HCT116 (cell line): Measurements from ENCODE around the gene MFRP. TPM values are rescaled to one million over a fixed set of nuclear protein-coding genes. Genes with fewer than 3 reads are reported as not detected.

Experiments used
- ATAC-seq: fragments of 200-7000 bp; cut with Tn5 transposase; 2 replicates; pipeline ENCODE4 v1.9.1; 2020; ENCODE audit warnings: mild to moderate bottlenecking, moderate library complexity
- BruUV-seq: library from RNA; stranded (reverse); fragments of 400-500 nt; replicated peaks from 2 replicates; lab custom pipeline; 2021; lab: Mats Ljungman, UMichigan
- CTCF ChIA-PET: fragments of 300-600 bp; sonication (Branson Sonifier 250); formaldehyde crosslinking; loops from one replicate; lab custom pipeline; 2021; ENCODE audit warnings: antibody characterized with exemption; lab: Charles Lee
- POLR2A ChIA-PET: fragments of 300-600, 350-600 bp; sonication (Branson Sonifier 250); formaldehyde crosslinking; loops from one replicate; lab custom pipeline; 2021; ENCODE audit warnings: antibody characterized with exemption; lab: Charles Lee
- RAD21 ChIA-PET, 2 experiments: fragments of 300-600 bp; sonication (Branson Sonifier 250); formaldehyde crosslinking; loops; one replicate each; lab custom pipeline; 2023; ENCODE audit warnings: low total read pairs in 2 of 2; ENCODE audit not compliant: uncharacterized antibody in 2 of 2, unreplicated experiment in 2 of 2, low non-redundant PET in 1 of 2; lab: Charles Lee
- DNase-seq: peaks from one replicate; pipeline ENCODE4 v3.0.0-alpha.2; 2010; ENCODE audit warnings: low read depth, low spot score
- H2AFZ ChIP-seq: fragments of 200-600 bp; shearing (Covaris generic), sonication (generic); 2 replicates; pipeline ENCODE4 v1.6.1; 2017; ENCODE audit warnings: low read depth, mixed run types, mixed read lengths, antibody characterized with exemption, low read length; ENCODE audit not compliant: poor library complexity, severe bottlenecking
- H3K27ac ChIP-seq: 2 replicates; pipeline ENCODE4 v1.5.1; 2012; ENCODE audit warnings: low read depth, low read length
- H3K27me3 ChIP-seq: fragments of 200-600 bp; sonication (generic); 2 replicates; pipeline ENCODE4 v1.6.1; 2016; ENCODE audit warnings: mixed run types, low read length, mixed read lengths; ENCODE audit not compliant: insufficient read depth
- H3K36me3 ChIP-seq, 2 experiments: fragments of 200-500 bp in 1 of 2; fragments of 200-600 bp in 1 of 2; sonication (Bioruptor generic) in 1 of 2; sonication (generic) in 1 of 2; 2 replicates each; pipeline versions ENCODE4 v1.5.1 to v1.6.1; 2014 to 2016; ENCODE audit warnings: low read length in 2 of 2, inconsistent platforms in 1 of 2, mixed read lengths in 1 of 2, mixed run types in 1 of 2; ENCODE audit not compliant: insufficient read depth in 2 of 2, control insufficient read depth in 1 of 2
- H3K4me1 ChIP-seq, 2 experiments: fragments of 200-600 bp in 1 of 2; sonication (generic) in 1 of 2; 2 replicates each; pipeline versions ENCODE4 v1.5.1 to v1.6.1; 2012 to 2017; ENCODE audit warnings: low read length in 2 of 2, inconsistent platforms in 1 of 2, mild to moderate bottlenecking in 1 of 2, mixed read lengths in 1 of 2, mixed run types in 1 of 2, moderate library complexity in 1 of 2; ENCODE audit not compliant: insufficient read depth in 2 of 2, control insufficient read depth in 1 of 2
- H3K4me2 ChIP-seq: fragments of 200-600 bp; sonication (generic); 2 replicates; pipeline ENCODE4 v1.6.1; 2017; ENCODE audit warnings: mixed run types, low read length, mixed read lengths
- H3K4me3 ChIP-seq, 2 experiments: fragments of 200-600 bp in 1 of 2; sonication (generic) in 1 of 2; replicated peaks in 1 of 2; 2 replicates each; pipeline ENCODE4 v1.5.1; 2011 to 2016; ENCODE audit warnings: low read length in 2 of 2, control low read depth in 1 of 2, low read depth in 1 of 2, mild to moderate bottlenecking in 1 of 2, mixed read lengths in 1 of 2, mixed run types in 1 of 2
- H3K79me2 ChIP-seq: fragments of 200-600 bp; sonication (generic); 2 replicates; pipeline ENCODE4 v1.6.1; 2017; ENCODE audit warnings: mild to moderate bottlenecking, mixed run types, low read length, moderate library complexity, mixed read lengths; ENCODE audit not compliant: insufficient read depth
- H3K9ac ChIP-seq: fragments of 200-600 bp; sonication (generic); 2 replicates; pipeline ENCODE4 v1.6.1; 2016; ENCODE audit warnings: low read length, mixed read lengths
- H3K9me2 ChIP-seq: fragments of 200-600 bp; sonication (generic), shearing (Covaris generic); 2 replicates; pipeline ENCODE4 v1.6.1; 2017; ENCODE audit warnings: mixed run types, mild to moderate bottlenecking, moderate library complexity; ENCODE audit not compliant: insufficient read depth
- H3K9me3 ChIP-seq, 2 experiments: fragments of 200-500 bp in 1 of 2; fragments of 200-600 bp in 1 of 2; sonication (Bioruptor generic) in 1 of 2; sonication (generic) in 1 of 2; 2 replicates each; pipeline ENCODE4 v1.6.1; 2014 to 2017; ENCODE audit warnings: low read length in 2 of 2, mixed read lengths in 2 of 2, inconsistent platforms in 1 of 2, low read depth in 1 of 2, mild to moderate bottlenecking in 1 of 2, mixed run types in 1 of 2, moderate library complexity in 1 of 2; ENCODE audit not compliant: control insufficient read depth in 1 of 2, insufficient read depth in 1 of 2
- H4K20me1 ChIP-seq: fragments of 200-600 bp; sonication (generic), shearing (Covaris generic); 2 replicates; pipeline ENCODE4 v1.6.1; 2017; ENCODE audit warnings: mixed run types, mild to moderate bottlenecking, moderate library complexity; ENCODE audit not compliant: insufficient read depth
- ATF3 ChIP-seq: IDR thresholded peaks from 2 replicates; pipeline ENCODE4 v1.6.1; 2012
- CBX3 ChIP-seq: IDR thresholded peaks from 2 replicates; pipeline ENCODE4 v1.6.1; 2012; ENCODE audit warnings: low read depth
- CEBPB ChIP-seq: IDR thresholded peaks from 2 replicates; pipeline ENCODE4 v1.6.1; 2012; ENCODE audit warnings: low read depth
- CTCF ChIP-seq, 3 experiments: fragments of 200-600 bp in 1 of 3; sonication (generic) in 1 of 3; IDR thresholded peaks in 2 of 3; conservative IDR thresholded peaks in 1 of 3; 2 replicates each; pipeline ENCODE4 v1.5.1; 2012 to 2017; ENCODE audit warnings: low read depth in 2 of 3, low read length in 2 of 3, antibody characterized with exemption in 1 of 3, borderline replicate concordance in 1 of 3, control low read depth in 1 of 3, mild to moderate bottlenecking in 1 of 3, mixed read lengths in 1 of 3, mixed run types in 1 of 3, moderate library complexity in 1 of 3; ENCODE audit not compliant: insufficient read depth in 1 of 3
- EGR1 ChIP-seq: IDR thresholded peaks from 2 replicates; pipeline ENCODE4 v1.6.1; 2012; ENCODE audit warnings: low read depth
- ELF1 ChIP-seq: IDR thresholded peaks from 2 replicates; pipeline ENCODE4 v1.6.1; 2012; ENCODE audit warnings: low read depth, borderline replicate concordance
- EZH2 ChIP-seq: fragments of 200-600 bp; sonication (generic); IDR thresholded peaks from 2 replicates; pipeline ENCODE4 v1.6.1; 2017; ENCODE audit warnings: antibody characterized with exemption, mixed run types
- EZH2phosphoT487 ChIP-seq: fragments of 200-600 bp; IDR thresholded peaks from 2 replicates; pipeline ENCODE4 v1.6.1; 2018; ENCODE audit warnings: antibody characterized with exemption, borderline replicate concordance
- FOSL1 ChIP-seq: IDR thresholded peaks from 2 replicates; pipeline ENCODE4 v1.6.1; 2012; ENCODE audit warnings: low read depth
- POLR2AphosphoS5 ChIP-seq: IDR thresholded peaks from 2 replicates; pipeline ENCODE4 v1.6.1; 2011; ENCODE audit warnings: mild to moderate bottlenecking, low read depth, low read length, moderate library complexity
- RAD21 ChIP-seq: IDR thresholded peaks from 2 replicates; pipeline ENCODE4 v1.6.1; 2012; ENCODE audit warnings: low read depth, mild to moderate bottlenecking
- REST ChIP-seq: IDR thresholded peaks from 2 replicates; pipeline ENCODE4 v1.6.1; 2012; ENCODE audit warnings: low read depth
- SIN3A ChIP-seq: IDR thresholded peaks from 2 replicates; pipeline ENCODE4 v1.6.1; 2012; ENCODE audit warnings: low read depth
- SP1 ChIP-seq: IDR thresholded peaks from 2 replicates; pipeline ENCODE4 v1.6.1; 2012; ENCODE audit warnings: low read depth
- TCF7L2 ChIP-seq: IDR thresholded peaks from 2 replicates; pipeline ENCODE4 v1.7.0; 2011; ENCODE audit warnings: borderline replicate concordance, inconsistent platforms; ENCODE audit not compliant: insufficient read depth, insufficient read length; ENCODE audit errors: extremely low read depth
- ZBTB33 ChIP-seq: IDR thresholded peaks from 2 replicates; pipeline ENCODE4 v1.6.1; 2011; ENCODE audit warnings: mild to moderate bottlenecking, low read length, moderate library complexity; ENCODE audit not compliant: insufficient replicate concordance; ENCODE audit errors: extremely low read depth
- ZFX ChIP-seq: fragments of 450-650 bp; IDR thresholded peaks from 2 replicates; pipeline ENCODE4 v1.6.1; 2017
- ZNF274 ChIP-seq: fragments of 200-500 bp; sonication (Bioruptor generic); IDR thresholded peaks from 2 replicates; pipeline ENCODE4 v1.6.1; 2014; ENCODE audit warnings: mild to moderate bottlenecking, low read depth, low read length, inconsistent platforms
- intact Hi-C: fragments of 100-400 bp; cut with micrococcal nuclease; formaldehyde crosslinking; loops from 2 replicates; pipeline ENCODE4 v1.10.0; 2022
- total RNA-seq: library from RNA; stranded (reverse); gene quantifications from one replicate; pipeline ENCODE4 v1.2.1, GENCODE V29; 2021; ENCODE audit not compliant: unreplicated experiment

The MFRP gene
- total RNA-seq, 1 experiment from 2014 or later: not detected

- BruUV-seq: no TSS peak
- H3K27ac ChIP-seq: no peak overlapping the region
- H3K4me3 ChIP-seq: no peak overlapping the region
- no peaks in the 10 kb centered on the region for H3K27me3 ChIP-seq
- H4K20me1 ChIP-seq: no peaks in the 10 kb centered on the region
- no peaks in the 10 kb centered on the region for H3K36me3 ChIP-seq
- H3K4me1 ChIP-seq: peaks cover 5 to 7% of the 10 kb centered on the region in 2 experiments; a peak in 3 of 4 replicates
- no peak for TF ChIP-seq FOSL1
- TF ChIP-seq ZBTB33: no peak
- TF ChIP-seq POLR2AphosphoS5: no peak
- TF ChIP-seq CTCF (IDR thresholded peaks at IDR 0.05 in 2 of 3, conservative IDR thresholded peaks at IDR 0.05 in 1 of 3; ENCODE audit: borderline replicate concordance in 1 of 3, insufficient read depth in 1 of 3, low read depth in 2 of 3, low read length in 2 of 3): no peak
- TF ChIP-seq CEBPB: no peak
- no peak for TF ChIP-seq CBX3
- no peak for TF ChIP-seq EZH2
- TF ChIP-seq REST: no peak
- no peak for TF ChIP-seq SIN3A
- TF ChIP-seq RAD21: no peak
- TF ChIP-seq ELF1: no peak
- no peak for TF ChIP-seq EZH2phosphoT487
- TF ChIP-seq SP1: no peak
- TF ChIP-seq ZFX: no peak
- no peak for TF ChIP-seq ZNF274
- no peak for TF ChIP-seq ATF3
- no peak for TF ChIP-seq EGR1
- no peak for TF ChIP-seq TCF7L2
- no peaks in the 10 kb centered on the region for H3K79me2 ChIP-seq
- ChIA-PET CTCF (interaction anchor here (0.7 kb wide), 1 partner anchor 230 kb away, joined by 5 read pairs; no protein-coding TSS in a partner anchor), POLR2A (no interaction called here), RAD21 (no interaction called here)
- no peak overlapping the region for H2AFZ ChIP-seq
- no peak overlapping the region for H3K9ac ChIP-seq
- DNase-seq (no peak), ATAC-seq (no peak)
- no peak overlapping the region for H3K4me2 ChIP-seq
- H3K9me2 ChIP-seq: no peaks in the 10 kb centered on the region
- H3K9me3 ChIP-seq: no peaks in the 10 kb centered on the region
- intact Hi-C loops: no loop called here
These were observed 17.2 kb downstream of the MFRP start for GRCh38 chr11:119329320-119329719.
